GM12878 (cell line): ENCODE data around the gene C11orf65. TPM values are rescaled to one million over a fixed set of nuclear protein-coding genes. Genes with fewer than 3 reads are reported as not detected.

Experiments
- ATAC-seq: fragments of 200-7000 bp; cut with Tn5 transposase; 3 replicates; pipeline ENCODE4 v1.9.1; 2020; ENCODE audit warnings: mild to moderate bottlenecking, moderate library complexity
- BruUV-seq: library from RNA; stranded (reverse); fragments of 400-500 nt; replicated peaks from 2 replicates; lab custom pipeline; 2021; lab: Mats Ljungman, UMichigan
- CTCF ChIA-PET: fragments of 300-600 bp; sonication (Branson Sonifier 250); formaldehyde crosslinking; extraction: SDS; loops from one replicate; lab custom pipeline; 2021; ENCODE audit warnings: inconsistent platforms; lab: Yijun Ruan, JAX
- POLR2A ChIA-PET: fragments of 350-600 bp; formaldehyde crosslinking; extraction: SDS; loops from one replicate; lab custom pipeline; 2021; ENCODE audit warnings: inconsistent platforms; lab: Charles Lee
- RAD21 ChIA-PET: fragments of 300-600 bp; sonication (Branson Sonifier 250); formaldehyde crosslinking; loops from one replicate; lab custom pipeline; 2023; ENCODE audit warnings: antibody characterized with exemption; ENCODE audit not compliant: unreplicated experiment; lab: Charles Lee
- SMC1A ChIA-PET: fragments of 300-600 bp; sonication (Branson Sonifier 250); formaldehyde crosslinking; loops from one replicate; lab custom pipeline; 2023; ENCODE audit not compliant: unreplicated experiment, uncharacterized antibody; lab: Charles Lee
- DNase-seq: peaks from one replicate; pipeline ENCODE4 v3.0.0-alpha.2; 2011; ENCODE audit warnings: low read depth, low spot score
- FAIRE-seq: peaks from 3 replicates; lab custom pipeline; 2011; peaks lifted over from hg19 to GRCh38; lab: Jason Lieb, UNC
- H2AFZ ChIP-seq: 2 replicates; pipeline ENCODE4 v1.6.0; 2011; ENCODE audit warnings: low read depth, low read length, control low read depth; ENCODE audit not compliant: control insufficient read depth
- H3K27ac ChIP-seq: 2 replicates; pipeline ENCODE4 v1.5.1; 2011; ENCODE audit warnings: control low read depth; ENCODE audit not compliant: control insufficient read depth, insufficient read depth
- H3K27me3 ChIP-seq, 2 experiments: replicated peaks in 1 of 2; 2 replicates each; pipeline versions ENCODE4 v1.6.0 to v1.6.1; 2011; ENCODE audit warnings: low read length in 1 of 2; ENCODE audit not compliant: control insufficient read depth in 2 of 2, insufficient read depth in 2 of 2
- H3K36me3 ChIP-seq, 2 experiments: 2 replicates each; pipeline ENCODE4 v1.5.1; 2011; ENCODE audit warnings: low read length in 1 of 2; ENCODE audit not compliant: control insufficient read depth in 2 of 2, insufficient read depth in 2 of 2
- H3K4me1 ChIP-seq: 2 replicates; pipeline ENCODE4 v1.6.1; 2011; ENCODE audit warnings: mild to moderate bottlenecking, low read length, moderate library complexity, mixed read lengths; ENCODE audit not compliant: control insufficient read depth, insufficient read depth
- H3K4me2 ChIP-seq: 2 replicates; pipeline ENCODE4 v1.6.0; 2011; ENCODE audit warnings: control low read depth; ENCODE audit not compliant: control insufficient read depth, insufficient read depth
- H3K4me3 ChIP-seq: fragments of 200-600 bp; sonication (generic); 2 replicates; pipeline ENCODE4 v1.5.1; 2016
- H3K79me2 ChIP-seq: 2 replicates; pipeline ENCODE4 v1.6.0; 2011; ENCODE audit warnings: low read length; ENCODE audit not compliant: control insufficient read depth, insufficient read depth
- H3K9ac ChIP-seq: 2 replicates; pipeline ENCODE4 v1.8.0; 2011; ENCODE audit warnings: low read length, control low read depth, mixed read lengths; ENCODE audit not compliant: control insufficient read depth, insufficient read depth
- H3K9me3 ChIP-seq: replicated peaks from 3 replicates; pipeline ENCODE4 v1.5.1; 2011; ENCODE audit warnings: mild to moderate bottlenecking, low read length; ENCODE audit not compliant: control insufficient read depth, insufficient read depth
- H4K20me1 ChIP-seq: 2 replicates; pipeline ENCODE4 v1.6.0; 2011; ENCODE audit not compliant: control insufficient read depth, insufficient read depth
- ATF7 ChIP-seq: fragments of 450-650 bp; IDR thresholded peaks from 2 replicates; pipeline ENCODE4 v1.6.1; 2016; ENCODE audit warnings: low read depth, mild to moderate bottlenecking
- BMI1 ChIP-seq: fragments of 450-650 bp; IDR thresholded peaks from 2 replicates; pipeline ENCODE4 v1.6.1; 2016; ENCODE audit warnings: mild to moderate bottlenecking, moderate library complexity, borderline replicate concordance
- BRCA1 ChIP-seq: IDR thresholded peaks from 2 replicates; pipeline ENCODE4 v1.6.1; 2011; ENCODE audit warnings: low read depth, low read length, improper control_type of control experiment
- EP300 ChIP-seq, 2 experiments: fragments of 150-350 bp in 1 of 2; IDR thresholded peaks; 2 replicates each; pipeline ENCODE4 v1.6.1; 2011 to 2012; ENCODE audit warnings: low read depth in 2 of 2, low read length in 2 of 2, borderline replicate concordance in 1 of 2, improper control_type of control experiment in 1 of 2, inconsistent platforms in 1 of 2; ENCODE audit not compliant: control insufficient read depth in 1 of 2
- FOXK2 ChIP-seq: fragments of 450-650 bp; IDR thresholded peaks from 2 replicates; pipeline ENCODE4 v1.6.1; 2017; ENCODE audit warnings: mild to moderate bottlenecking, moderate library complexity
- GABPA ChIP-seq: IDR thresholded peaks from 2 replicates; pipeline ENCODE4 v1.6.1; 2014; ENCODE audit warnings: antibody characterized with exemption, low read depth, mild to moderate bottlenecking, inconsistent platforms
- JUND ChIP-seq: IDR thresholded peaks from 2 replicates; pipeline ENCODE4 v1.6.1; 2012; ENCODE audit warnings: low read depth, mild to moderate bottlenecking, low read length, improper control_type of control experiment, moderate library complexity
- MAX ChIP-seq: IDR thresholded peaks from 2 replicates; pipeline ENCODE4 v1.6.1; 2012; ENCODE audit warnings: low read depth, low read length, improper control_type of control experiment
- MEF2B ChIP-seq: fragments of 450-650 bp; IDR thresholded peaks from 2 replicates; pipeline ENCODE4 v1.6.1; 2018; ENCODE audit warnings: mild to moderate bottlenecking, moderate library complexity; ENCODE audit not compliant: partially characterized antibody, poor library complexity, severe bottlenecking
- NFXL1 ChIP-seq: fragments of 450-650 bp; IDR thresholded peaks from 2 replicates; pipeline ENCODE4 v1.6.1; 2017; ENCODE audit warnings: antibody characterized with exemption, mild to moderate bottlenecking, borderline replicate concordance
- NFYA ChIP-seq: IDR thresholded peaks from 2 replicates; pipeline ENCODE4 v1.6.1; 2011; ENCODE audit warnings: low read depth, mild to moderate bottlenecking, low read length, improper control_type of control experiment, borderline replicate concordance
- PAX5 ChIP-seq: IDR thresholded peaks from 2 replicates; pipeline ENCODE4 v1.6.1; 2011; ENCODE audit warnings: low read depth, low read length, borderline replicate concordance
- PML ChIP-seq: IDR thresholded peaks from 2 replicates; pipeline ENCODE4 v1.6.1; 2012; ENCODE audit warnings: low read length, inconsistent platforms
- POLR2A ChIP-seq: IDR thresholded peaks from 2 replicates; pipeline ENCODE4 v1.6.1; 2011; ENCODE audit warnings: low read depth, mild to moderate bottlenecking, low read length
- RBBP5 ChIP-seq: fragments of 200-600 bp; sonication (generic); conservative IDR thresholded peaks from 2 replicates; pipeline ENCODE4 v1.6.1; 2016
- SMAD1 ChIP-seq: fragments of 450-650 bp; IDR thresholded peaks from 2 replicates; pipeline ENCODE4 v1.6.1; 2018; ENCODE audit warnings: mild to moderate bottlenecking, low read depth; ENCODE audit not compliant: partially characterized antibody
- SREBF2 ChIP-seq: IDR thresholded peaks from 2 replicates; pipeline ENCODE4 v1.6.1; 2012; ENCODE audit warnings: mild to moderate bottlenecking, low read length
- YY1 ChIP-seq: IDR thresholded peaks from 2 replicates; pipeline ENCODE4 v1.6.1; 2011; ENCODE audit warnings: low read depth, mild to moderate bottlenecking, low read length
- ZBED1 ChIP-seq: IDR thresholded peaks from 2 replicates; pipeline ENCODE4 v1.6.1; 2016; ENCODE audit warnings: borderline replicate concordance
- WGBS: methylation state at CpG from one replicate; pipeline ENCODE4 v1.1.6; 2016; ENCODE audit warnings: low lambda C conversion rate; ENCODE audit not compliant: insufficient replicate concordance, insufficient coverage; ENCODE audit errors: missing lambda C conversion rate; 5-methylcytosine and 5-hydroxymethylcytosine counted together
- in situ Hi-C: fragments of 300-500 bp; cut with MboI; formaldehyde crosslinking; loops from 9 replicates; pipeline ENCODE4 v1.14.3; 2018; ENCODE audit warnings: mixed read lengths
- intact Hi-C: fragments of 100-400 bp; cut with micrococcal nuclease; formaldehyde crosslinking; loops from one replicate; pipeline ENCODE4 v1.14.2; 2022; ENCODE audit not compliant: unreplicated experiment
- polyA plus RNA-seq, 11 experiments: library from polyadenylated mRNA; depleted of rRNA in 4 of 11; unstranded in 6 of 11; stranded (reverse) in 5 of 11; fragments of >200 nt; fragmentation: Nextera tagmentation in 4 of 11; fragmentation: Illumina TruSeq in 1 of 11; extraction: Ambion mirVana in 4 of 11; extraction: Trizol in 1 of 11; gene quantifications; 1 replicate in 1 of 11; 2 replicates in 10 of 11; pipeline versions ENCODE4 v1.2.1 to v1.2.3, GENCODE V29; 2011 to 2016; ENCODE audit warnings: inconsistent platforms in 2 of 11, missing spikeins in 2 of 11, low read depth in 1 of 11
- total RNA-seq, 4 experiments: library from RNA; depleted of rRNA in 3 of 4; stranded (reverse); fragments of >200 nt in 3 of 4; fragmentation: Illumina TruSeq in 1 of 4; extraction: Trizol in 1 of 4; gene quantifications; 2 replicates each; pipeline versions ENCODE4 v1.2.1 to v1.2.3, GENCODE V29; 2013 to 2021
- TF ChIP-seq, protein P1 (sequence below): IDR thresholded peaks from 2 replicates; pipeline ENCODE4 v1.6.1; 2011; ENCODE audit warnings: mild to moderate bottlenecking, low read depth, low read length, moderate library complexity; ENCODE audit not compliant: insufficient replicate concordance

C11orf65 gene
- total and polyA plus RNA-seq, 10 of the 15 experiments (the other 5 are each of a cell fraction or from before 2014, with no cell fraction given) = 0.71 to 2.0 (median 1.2) TPM

DNA sequence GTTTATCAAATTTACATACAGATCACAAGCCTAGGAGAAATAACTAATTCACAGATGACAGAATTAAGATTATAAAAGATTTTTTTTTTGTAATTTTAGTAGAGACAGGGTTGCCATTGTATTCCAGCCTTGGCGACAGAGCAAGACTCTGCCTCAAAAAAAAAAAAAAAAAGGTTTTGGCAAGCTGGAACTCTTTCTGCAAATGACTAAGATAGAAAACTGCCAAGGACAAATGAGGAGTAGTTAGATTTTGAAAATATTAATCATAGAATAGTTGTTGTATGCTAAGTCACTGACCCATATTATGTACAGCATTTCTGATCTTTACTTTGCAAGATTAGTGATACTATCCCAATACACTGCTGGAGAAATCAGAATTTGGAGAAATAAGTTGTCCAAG is 99.2 kb downstream of the C11orf65 start:
- H2AFZ ChIP-seq = no peak overlapping the region
- intact Hi-C loops = no loop called here
- TF ChIP-seq EP300 (IDR thresholded peaks at IDR 0.05; ENCODE audit: borderline replicate concordance in 1 of 2, control insufficient read depth in 1 of 2, low read depth in 2 of 2, low read length in 2 of 2) (no peak), NFYA (no peak), BMI1 (no peak), PML (no peak), SMAD1 (no peak), SREBF2 (no peak), MAX (no peak), MEF2B (no peak), PAX5 (no peak), RBBP5 (no peak), NFXL1 (no peak), POLR2A (no peak), ZBED1 (no peak), YY1 (no peak), JUND (no peak), ATF7 (no peak), BRCA1 (no peak), FOXK2 (no peak), GABPA (no peak)
- TF ChIP-seq, protein P1, sequence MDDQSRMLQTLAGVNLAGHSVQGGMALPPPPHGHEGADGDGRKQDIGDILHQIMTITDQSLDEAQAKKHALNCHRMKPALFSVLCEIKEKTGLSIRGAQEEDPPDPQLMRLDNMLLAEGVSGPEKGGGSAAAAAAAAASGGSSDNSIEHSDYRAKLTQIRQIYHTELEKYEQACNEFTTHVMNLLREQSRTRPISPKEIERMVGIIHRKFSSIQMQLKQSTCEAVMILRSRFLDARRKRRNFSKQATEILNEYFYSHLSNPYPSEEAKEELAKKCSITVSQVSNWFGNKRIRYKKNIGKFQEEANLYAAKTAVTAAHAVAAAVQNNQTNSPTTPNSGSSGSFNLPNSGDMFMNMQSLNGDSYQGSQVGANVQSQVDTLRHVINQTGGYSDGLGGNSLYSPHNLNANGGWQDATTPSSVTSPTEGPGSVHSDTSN = no peak
- no peak for DNase-seq
- no peak overlapping the region for H3K4me2 ChIP-seq
- ChIA-PET RAD21 (no interaction called here), SMC1A (no interaction called here), CTCF (interaction anchor here (1.0 kb wide), 1 partner anchor 250 kb away, joined by 3 read pairs; no protein-coding TSS in a partner anchor), POLR2A (no interaction called here)
- BruUV-seq = no TSS peak
- no peaks in the 10 kb centered on the region for H3K79me2 ChIP-seq
- no peak for FAIRE-seq
- H3K36me3 ChIP-seq = peaks cover 0 to 7% of the 10 kb centered on the region in 2 experiments; a peak in 2 of 4 replicates
- no peak for ATAC-seq
- WGBS = no CpG with 5 or more reads among the region's 1 CpG
- H3K27me3 ChIP-seq = no peaks in the 10 kb centered on the region
- no peaks in the 10 kb centered on the region for H3K4me1 ChIP-seq
- H3K27ac ChIP-seq = no peak overlapping the region
- no peak overlapping the region for H3K9ac ChIP-seq
- no peak overlapping the region for H3K4me3 ChIP-seq
- H3K9me3 ChIP-seq = no peaks in the 10 kb centered on the region
- in situ Hi-C loops = no loop called here
- no peaks in the 10 kb centered on the region; the same call in 1 of the 2 replicates for H4K20me1 ChIP-seq
